Neural cell (in vitro differentiated cells): ENCODE measurements around the gene SP7. TPM values are rescaled to one million over a fixed set of nuclear protein-coding genes. Genes with fewer than 3 reads are reported as not detected.
A peak's percentile ranks its signal among the peaks of the same experiment; 100 is the strongest.
"Not testable (repeated sequence)": the region's sequence is repeated elsewhere in the genome, so short reads cannot be mapped to it uniquely, and the experiment has no call there.

Source experiments
- H2AFZ ChIP-seq: fragments of 200-600, 300-800 bp; sonication (generic), shearing (Covaris generic); 2 replicates; pipeline ENCODE4 v1.6.0; 2014; ENCODE audit warnings: low read depth, mild to moderate bottlenecking, antibody characterized with exemption, low read length, moderate library complexity
- H3F3A ChIP-seq: fragments of 200-600 bp; shearing (Covaris generic); 2 replicates; pipeline ENCODE4 v1.6.1; 2016; ENCODE audit warnings: mild to moderate bottlenecking, moderate library complexity, mixed read lengths, antibody characterized with exemption, low read length; ENCODE audit not compliant: insufficient read depth, poor library complexity, severe bottlenecking
- H3K27ac ChIP-seq: fragments of 200-600, 300-800 bp; sonication (generic), shearing (Covaris generic); 2 replicates; pipeline ENCODE4 v1.5.1; 2014; ENCODE audit warnings: mild to moderate bottlenecking, low read length, moderate library complexity
- H3K27me3 ChIP-seq: fragments of 300-800, 200-600 bp; sonication (generic), shearing (Covaris generic); 2 replicates; pipeline ENCODE4 v1.6.0; 2014; ENCODE audit warnings: mild to moderate bottlenecking, low read depth, low read length, moderate library complexity; ENCODE audit not compliant: insufficient read depth
- H3K36me3 ChIP-seq: fragments of 300-800, 200-600 bp; sonication (generic), shearing (Covaris generic); 2 replicates; pipeline ENCODE4 v1.5.1; 2014; ENCODE audit warnings: mild to moderate bottlenecking, antibody characterized with exemption, low read length, moderate library complexity; ENCODE audit not compliant: insufficient read depth
- H3K4me2 ChIP-seq: fragments of 300-800, 200-600 bp; sonication (generic), shearing (Covaris generic); 2 replicates; pipeline ENCODE4 v1.6.0; 2014; ENCODE audit warnings: mild to moderate bottlenecking, low read length
- H3K4me3 ChIP-seq: fragments of 300-800, 200-600 bp; sonication (generic), shearing (Covaris generic); 2 replicates; pipeline ENCODE4 v1.5.1; 2014; ENCODE audit warnings: mild to moderate bottlenecking, low read length, moderate library complexity
- H3K79me2 ChIP-seq: fragments of 200-600 bp; shearing (Covaris generic); replicated peaks from 2 replicates; pipeline ENCODE4 v1.6.0; 2014; ENCODE audit warnings: mild to moderate bottlenecking, low read length, moderate library complexity; ENCODE audit not compliant: insufficient read depth
- H3K9ac ChIP-seq: fragments of 300-800, 200-600 bp; sonication (generic), shearing (Covaris generic); 2 replicates; pipeline ENCODE4 v1.6.1; 2016; ENCODE audit warnings: mild to moderate bottlenecking, low read length, mixed read lengths
- H3K9me2 ChIP-seq: fragments of 200-600 bp; shearing (Covaris generic); 2 replicates; pipeline ENCODE4 v1.6.1; 2016; ENCODE audit warnings: mild to moderate bottlenecking, low read length, mixed read lengths; ENCODE audit not compliant: insufficient read depth
- H3K9me3 ChIP-seq: fragments of 200-600, 300-800 bp; sonication (generic), shearing (Covaris generic); 2 replicates; pipeline ENCODE4 v1.6.1; 2016; ENCODE audit warnings: mild to moderate bottlenecking, mixed run types, low read length, moderate library complexity, mixed read lengths
- H4K20me1 ChIP-seq: fragments of 200-600 bp; shearing (Covaris generic); 2 replicates; pipeline ENCODE4 v1.6.1; 2016; ENCODE audit warnings: mild to moderate bottlenecking, mixed run types; ENCODE audit not compliant: insufficient read depth
- CTCF ChIP-seq: fragments of 450-650 bp; IDR thresholded peaks from 2 replicates; pipeline ENCODE4 v1.5.1; 2014; ENCODE audit warnings: antibody characterized with exemption, mild to moderate bottlenecking, moderate library complexity; ENCODE audit not compliant: poor library complexity, severe bottlenecking
- EP300 ChIP-seq: fragments of 450-650 bp; conservative IDR thresholded peaks from 2 replicates; pipeline ENCODE4 v1.6.1; 2014; ENCODE audit warnings: antibody characterized with exemption, mild to moderate bottlenecking, moderate library complexity; ENCODE audit not compliant: poor library complexity, severe bottlenecking
- EZH2 ChIP-seq: fragments of 200-600, 300-800 bp; shearing (Covaris generic), sonication (generic); IDR thresholded peaks from 2 replicates; pipeline ENCODE4 v1.6.1; 2014; ENCODE audit warnings: antibody characterized with exemption, low read length, borderline replicate concordance, mild to moderate bottlenecking; ENCODE audit not compliant: insufficient read depth, poor library complexity, severe bottlenecking
- MXI1 ChIP-seq: fragments of 450-650 bp; conservative IDR thresholded peaks from 2 replicates; pipeline ENCODE4 v1.6.1; 2014; ENCODE audit warnings: antibody characterized with exemption, mild to moderate bottlenecking; ENCODE audit not compliant: poor library complexity, severe bottlenecking
- POLR2AphosphoS5 ChIP-seq: IDR thresholded peaks from 2 replicates; pipeline ENCODE4 v1.6.1; 2012
- RAD21 ChIP-seq: fragments of 450-650 bp; conservative IDR thresholded peaks from 2 replicates; pipeline ENCODE4 v1.6.1; 2014; ENCODE audit warnings: antibody characterized with exemption, mild to moderate bottlenecking, moderate library complexity
- REST ChIP-seq: IDR thresholded peaks from 2 replicates; pipeline ENCODE4 v1.6.1; 2012; ENCODE audit warnings: borderline replicate concordance
- SMC3 ChIP-seq: fragments of 450-650 bp; conservative IDR thresholded peaks from 2 replicates; pipeline ENCODE4 v1.6.1; 2014; ENCODE audit warnings: antibody characterized with exemption, mild to moderate bottlenecking, moderate library complexity; ENCODE audit not compliant: poor library complexity
- TAF1 ChIP-seq: IDR thresholded peaks from 2 replicates; pipeline ENCODE4 v1.6.1; 2012; ENCODE audit warnings: low read depth
- polyA plus RNA-seq: library from polyadenylated mRNA; depleted of rRNA; stranded (reverse); fragments of >200 nt; gene quantifications from 2 replicates; pipeline ENCODE4 v1.2.3, GENCODE V29; 2014

The SP7 gene
- polyA plus RNA-seq, 1 donor from 2014 or later, result not detected

GRCh38 chr12:53297106-53297505, 39.0 kb downstream of the SP7 start:
- not testable (repeated sequence) for H3K9me3 ChIP-seq, H3F3A ChIP-seq, H3K27ac ChIP-seq, H3K9ac ChIP-seq, H4K20me1 ChIP-seq, H3K9me2 ChIP-seq, H3K36me3 ChIP-seq, H3K27me3 ChIP-seq, H3K4me2 ChIP-seq, H2AFZ ChIP-seq
- Histone ChIP-seq H3K79me2 (peaks cover 29% of the 10 kb centered on the region), H3K4me3 (peak overlapping the region; percentile 89)

GRCh38 chr12:53295891-53296219, 40.3 kb downstream of the SP7 start:
- no peaks in the 10 kb centered on the region for H4K20me1 ChIP-seq
- H3F3A ChIP-seq, result peaks cover 3% of the 10 kb centered on the region
- H3K79me2 ChIP-seq, result peaks cover 28% of the 10 kb centered on the region
- peak overlapping the region; percentile 90 for H3K9ac ChIP-seq
- no peaks in the 10 kb centered on the region for H3K9me3 ChIP-seq
- H3K4me2 ChIP-seq, result peak overlapping the region; percentile 89
- H3K27ac ChIP-seq, result peak overlapping the region; percentile 82
- no peaks in the 10 kb centered on the region for H3K36me3 ChIP-seq
- peak overlapping the region; percentile 89 for H3K4me3 ChIP-seq
- peak overlapping the region; percentile 81 for H2AFZ ChIP-seq
- TF ChIP-seq EZH2 (no peak), TAF1 (no peak), REST (no peak), POLR2AphosphoS5 (no peak), MXI1 (no peak), EP300 (no peak), RAD21 (no peak), CTCF (no peak), SMC3 (no peak)
- no peaks in the 10 kb centered on the region for H3K27me3 ChIP-seq
- H3K9me2 ChIP-seq, result no peaks in the 10 kb centered on the region
